Retinal pigment epithelial cell (primary cell): ENCODE measurements around the gene GPS1.

Experiments
- DNase-seq: peaks from one replicate; pipeline ENCODE4 v3.0.0-alpha.2; 2010; ENCODE audit warnings: low read depth
- H3K4me3 ChIP-seq: 2 replicates; pipeline ENCODE4 v1.5.1; 2011; ENCODE audit warnings: mild to moderate bottlenecking, low read length, control low read depth, moderate library complexity
- CTCF ChIP-seq: conservative IDR thresholded peaks from 2 replicates; pipeline ENCODE4 v1.5.1; 2011; ENCODE audit warnings: low read depth, low read length, control low read depth, inconsistent platforms

The GPS1 gene

GRCh38 chr17:82070611-82071010 is 18.9 kb downstream of the GPS1 start:
- H3K4me3 ChIP-seq = no peak overlapping the region
- TF ChIP-seq CTCF = no peak
- DNase-seq = no peak

- no peak for TF ChIP-seq CTCF
- DNase-seq = no peak
Observed at GRCh38 chr17:82072827-82073226, 21.1 kb downstream of the GPS1 start.

GRCh38 chr17:82073446-82073845 is 21.7 kb downstream of the GPS1 start:
- no peak for TF ChIP-seq CTCF
- no peak overlapping the region for H3K4me3 ChIP-seq
- DNase-seq = no peak

More at GRCh38 chr17:82072827-82073226, 21.1 kb downstream of the GPS1 start:
- no peak overlapping the region for H3K4me3 ChIP-seq

GRCh38 chr17:82076018-82076784 is 24.5 kb downstream of the GPS1 start:
- no peak for DNase-seq
- H3K4me3 ChIP-seq = no peak overlapping the region
- no peak for TF ChIP-seq CTCF

- H3K4me3 ChIP-seq = no peak overlapping the region
- no peak for DNase-seq
- TF ChIP-seq CTCF = no peak
Observed at GRCh38 chr17:82076785-82077591, 25.3 kb downstream of the GPS1 start.

GRCh38 chr17:82077617-82078358 is 26.1 kb downstream of the GPS1 start:
- peak; percentile 9 for TF ChIP-seq CTCF
- H3K4me3 ChIP-seq = no peak overlapping the region
- DNase-seq = no peak
